ENCODE measurements around the gene HHAT.

The HHAT gene

DNA sequence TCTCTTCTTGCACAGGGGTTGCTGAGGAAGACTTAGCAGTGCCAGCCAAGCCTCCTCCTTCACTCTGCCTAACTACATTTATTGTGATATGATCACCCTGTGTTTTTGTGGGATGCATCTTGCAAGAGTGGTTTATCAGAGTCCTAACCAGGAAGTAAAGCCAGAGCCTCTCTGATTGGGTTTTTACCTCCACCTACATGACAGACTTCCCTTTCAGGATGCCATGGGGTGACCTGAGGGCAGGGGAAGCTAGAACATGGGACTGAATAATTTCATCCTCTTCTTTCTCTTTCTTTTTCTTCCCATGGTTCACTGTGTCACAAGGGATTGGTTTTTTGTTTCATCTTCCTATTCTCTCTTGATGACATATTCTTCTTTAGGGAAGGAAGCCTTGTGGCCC lies 146.6 kb downstream of the HHAT start:
- Histone ChIP-seq H3K27me3 (ENCODE audit: insufficient read depth, low read length, poor library complexity, severe bottlenecking) (no peaks in the 10 kb centered on the region), H2AFZ (ENCODE audit: low read length) (no peak overlapping the region), H3K9ac (ENCODE audit: low read depth, low read length, poor library complexity, severe bottlenecking) (no peak overlapping the region), H3K79me2 (ENCODE audit: insufficient read depth, low read length) (no peaks in the 10 kb centered on the region), H3K9me2 (replicated peaks; ENCODE audit: low read depth, low read length) (no peaks in the 10 kb centered on the region), H3K4me2 (ENCODE audit: low read depth, low read length, poor library complexity, severe bottlenecking) (no peak overlapping the region), H4K20me1 (ENCODE audit: insufficient read depth, low read length, poor library complexity, severe bottlenecking) (no peaks in the 10 kb centered on the region), H3K4me1 (ENCODE audit: insufficient read depth, low read length, poor library complexity, severe bottlenecking) (peaks cover 15% of the 10 kb centered on the region), H3F3A (ENCODE audit: low read depth) (no peaks in the 10 kb centered on the region), H3K4me3 (ENCODE audit: low read length, poor library complexity, severe bottlenecking) (no peak overlapping the region), H3K36me3 (ENCODE audit: insufficient read depth, low read length) (no peaks in the 10 kb centered on the region), H3K9me3 (ENCODE audit: insufficient read depth, low read depth, low read length) (no peaks in the 10 kb centered on the region)
- no peak for TF ChIP-seq EZH2phosphoT487 (IDR thresholded peaks at IDR 0.05; ENCODE audit: borderline replicate concordance)
- TF ChIP-seq, protein P1, sequence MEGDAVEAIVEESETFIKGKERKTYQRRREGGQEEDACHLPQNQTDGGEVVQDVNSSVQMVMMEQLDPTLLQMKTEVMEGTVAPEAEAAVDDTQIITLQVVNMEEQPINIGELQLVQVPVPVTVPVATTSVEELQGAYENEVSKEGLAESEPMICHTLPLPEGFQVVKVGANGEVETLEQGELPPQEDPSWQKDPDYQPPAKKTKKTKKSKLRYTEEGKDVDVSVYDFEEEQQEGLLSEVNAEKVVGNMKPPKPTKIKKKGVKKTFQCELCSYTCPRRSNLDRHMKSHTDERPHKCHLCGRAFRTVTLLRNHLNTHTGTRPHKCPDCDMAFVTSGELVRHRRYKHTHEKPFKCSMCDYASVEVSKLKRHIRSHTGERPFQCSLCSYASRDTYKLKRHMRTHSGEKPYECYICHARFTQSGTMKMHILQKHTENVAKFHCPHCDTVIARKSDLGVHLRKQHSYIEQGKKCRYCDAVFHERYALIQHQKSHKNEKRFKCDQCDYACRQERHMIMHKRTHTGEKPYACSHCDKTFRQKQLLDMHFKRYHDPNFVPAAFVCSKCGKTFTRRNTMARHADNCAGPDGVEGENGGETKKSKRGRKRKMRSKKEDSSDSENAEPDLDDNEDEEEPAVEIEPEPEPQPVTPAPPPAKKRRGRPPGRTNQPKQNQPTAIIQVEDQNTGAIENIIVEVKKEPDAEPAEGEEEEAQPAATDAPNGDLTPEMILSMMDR (conservative IDR thresholded peaks at IDR 0.05; ENCODE audit: low read length) = no peak

DNA sequence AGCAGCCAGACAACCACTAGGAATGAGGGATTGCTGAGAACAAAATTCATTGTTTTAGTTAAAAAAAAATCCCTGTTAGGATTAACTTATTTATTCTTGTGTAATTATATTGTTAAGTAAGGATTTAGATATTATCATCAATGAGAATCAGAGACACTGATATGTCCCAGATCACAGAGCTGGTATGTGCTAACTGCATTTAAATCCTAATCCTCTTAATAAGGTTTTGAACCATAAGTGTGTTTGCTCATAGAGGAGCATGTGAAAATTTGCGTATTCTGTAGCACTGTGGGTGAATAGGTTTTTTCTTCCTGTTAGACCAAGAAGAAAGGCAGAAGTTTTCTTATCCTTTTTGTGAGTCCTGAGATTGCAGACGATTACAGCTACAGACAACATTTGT lies 147.1 kb downstream of the HHAT start:
- H3F3A ChIP-seq (ENCODE audit: low read depth) = no peaks in the 10 kb centered on the region
- H3K4me2 ChIP-seq (ENCODE audit: low read depth, low read length, poor library complexity, severe bottlenecking) = no peak overlapping the region
- H2AFZ ChIP-seq (ENCODE audit: low read length) = no peak overlapping the region
- no peaks in the 10 kb centered on the region for H3K9me2 ChIP-seq (replicated peaks; ENCODE audit: low read depth, low read length)
- H3K4me3 ChIP-seq (ENCODE audit: low read length, poor library complexity, severe bottlenecking) = no peak overlapping the region
- no peak overlapping the region for H3K9ac ChIP-seq (ENCODE audit: low read depth, low read length, poor library complexity, severe bottlenecking)
- H3K9me3 ChIP-seq (ENCODE audit: insufficient read depth, low read depth, low read length) = no peaks in the 10 kb centered on the region
- no peaks in the 10 kb centered on the region for H3K36me3 ChIP-seq (ENCODE audit: insufficient read depth, low read length)
- H3K4me1 ChIP-seq (ENCODE audit: insufficient read depth, low read length, poor library complexity, severe bottlenecking) = peaks cover 15% of the 10 kb centered on the region
- no peaks in the 10 kb centered on the region for H3K79me2 ChIP-seq (ENCODE audit: insufficient read depth, low read length)
- H4K20me1 ChIP-seq (ENCODE audit: insufficient read depth, low read length, poor library complexity, severe bottlenecking) = no peaks in the 10 kb centered on the region
- H3K27me3 ChIP-seq (ENCODE audit: insufficient read depth, low read length, poor library complexity, severe bottlenecking) = no peaks in the 10 kb centered on the region
- no peak for TF ChIP-seq EZH2phosphoT487 (IDR thresholded peaks at IDR 0.05; ENCODE audit: borderline replicate concordance)
- TF ChIP-seq, protein P1 (conservative IDR thresholded peaks at IDR 0.05; ENCODE audit: low read length) = no peak

DNA sequence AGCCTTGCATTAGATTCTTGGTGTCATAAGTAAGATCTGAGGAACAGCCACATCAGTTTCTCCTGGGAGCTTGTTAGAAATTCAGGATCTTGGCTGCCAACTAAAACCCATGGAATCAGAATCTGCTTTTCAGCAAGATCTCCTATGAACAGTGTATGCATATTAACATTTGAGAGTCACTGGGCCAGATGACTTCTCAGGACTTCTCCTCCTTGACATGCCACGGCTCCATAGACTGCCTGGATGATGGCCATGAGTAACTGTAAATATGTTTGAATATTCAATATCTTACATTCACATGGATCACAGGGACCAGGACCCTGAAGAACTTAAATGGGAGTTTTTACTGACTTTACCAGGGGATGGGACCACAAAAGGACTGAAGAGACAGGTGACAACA lies 148.0 kb downstream of the HHAT start:
- no peaks in the 10 kb centered on the region for H3K9me3 ChIP-seq (ENCODE audit: insufficient read depth, low read depth, low read length)
- H3K27me3 ChIP-seq (ENCODE audit: insufficient read depth, low read length, poor library complexity, severe bottlenecking) = no peaks in the 10 kb centered on the region
- H2AFZ ChIP-seq (ENCODE audit: low read length) = no peak overlapping the region
- no peaks in the 10 kb centered on the region for H3K36me3 ChIP-seq (ENCODE audit: insufficient read depth, low read length)
- H3F3A ChIP-seq (ENCODE audit: low read depth) = no peaks in the 10 kb centered on the region
- H3K4me2 ChIP-seq (ENCODE audit: low read depth, low read length, poor library complexity, severe bottlenecking) = no peak overlapping the region
- no peak overlapping the region for H3K4me3 ChIP-seq (ENCODE audit: low read length, poor library complexity, severe bottlenecking)
- TF ChIP-seq EZH2phosphoT487 (IDR thresholded peaks at IDR 0.05; ENCODE audit: borderline replicate concordance) = no peak
- TF ChIP-seq, protein P1 (conservative IDR thresholded peaks at IDR 0.05; ENCODE audit: low read length) = no peak
- H3K4me1 ChIP-seq (ENCODE audit: insufficient read depth, low read length, poor library complexity, severe bottlenecking) = peaks cover 15% of the 10 kb centered on the region
- H3K9me2 ChIP-seq (replicated peaks; ENCODE audit: low read depth, low read length) = no peaks in the 10 kb centered on the region
- H3K79me2 ChIP-seq (ENCODE audit: insufficient read depth, low read length) = no peaks in the 10 kb centered on the region
- no peaks in the 10 kb centered on the region for H4K20me1 ChIP-seq (ENCODE audit: insufficient read depth, low read length, poor library complexity, severe bottlenecking)
- H3K9ac ChIP-seq (ENCODE audit: low read depth, low read length, poor library complexity, severe bottlenecking) = no peak overlapping the region

Data from Loucy (cell line).